DOHH2 (cell line): ENCODE results near the gene SMYD1.

Experiments used
- H3F3A ChIP-seq: fragments of 200-600 bp; sonication (generic), shearing (Covaris generic); 2 replicates; pipeline ENCODE4 v1.6.0; 2016; ENCODE audit warnings: antibody characterized with exemption, mild to moderate bottlenecking; ENCODE audit not compliant: control insufficient read depth, insufficient read depth
- H3K27ac ChIP-seq: fragments of 200-600 bp; sonication (generic); 2 replicates; pipeline ENCODE4 v1.5.1; 2014; ENCODE audit warnings: low read depth, mild to moderate bottlenecking, low read length, moderate library complexity
- H3K27me3 ChIP-seq: fragments of 200-600 bp; sonication (generic); 2 replicates; pipeline ENCODE4 v1.6.1; 2014; ENCODE audit warnings: mild to moderate bottlenecking, low read length, mixed read lengths; ENCODE audit not compliant: control insufficient read depth
- H3K36me3 ChIP-seq: fragments of 200-600 bp; sonication (generic); 2 replicates; pipeline ENCODE4 v1.6.1; 2014; ENCODE audit warnings: mild to moderate bottlenecking, low read length, moderate library complexity, mixed read lengths; ENCODE audit not compliant: control insufficient read depth
- H3K4me1 ChIP-seq: fragments of 200-600 bp; sonication (generic); 2 replicates; pipeline ENCODE4 v1.6.1; 2014; ENCODE audit warnings: mild to moderate bottlenecking, low read length, mixed read lengths; ENCODE audit not compliant: control insufficient read depth
- H3K4me2 ChIP-seq: fragments of 200-600 bp; sonication (generic); 2 replicates; pipeline ENCODE4 v1.6.0; 2014; ENCODE audit warnings: mild to moderate bottlenecking, low read length, moderate library complexity
- H3K4me3 ChIP-seq: fragments of 200-600 bp; sonication (generic); 2 replicates; pipeline ENCODE4 v1.5.1; 2014; ENCODE audit warnings: mild to moderate bottlenecking, low read length, mixed read lengths
- H3K79me2 ChIP-seq: fragments of 200-600 bp; sonication (generic); 2 replicates; pipeline ENCODE4 v1.6.1; 2014; ENCODE audit warnings: mild to moderate bottlenecking, low read length, mixed read lengths; ENCODE audit not compliant: control insufficient read depth
- H3K9me2 ChIP-seq: fragments of 200-600 bp; sonication (generic); replicated peaks from 2 replicates; pipeline ENCODE4 v1.6.1; 2014; ENCODE audit warnings: mild to moderate bottlenecking, low read length, mixed read lengths; ENCODE audit not compliant: control insufficient read depth
- H3K9me3 ChIP-seq: fragments of 200-600 bp; sonication (generic); 2 replicates; pipeline ENCODE4 v1.6.1; 2014; ENCODE audit warnings: antibody characterized with exemption, low read length, mixed read lengths; ENCODE audit not compliant: control insufficient read depth, insufficient read depth
- H4K20me1 ChIP-seq: fragments of 200-600 bp; sonication (generic); 2 replicates; pipeline ENCODE4 v1.6.0; 2014; ENCODE audit warnings: low read depth, mild to moderate bottlenecking, antibody characterized with exemption, low read length, moderate library complexity; ENCODE audit not compliant: control insufficient read depth, insufficient read depth
- EZH2phosphoT487 ChIP-seq: fragments of 200-600 bp; sonication (generic); IDR thresholded peaks from 2 replicates; pipeline ENCODE4 v1.6.1; 2017; ENCODE audit warnings: borderline replicate concordance, mild to moderate bottlenecking, antibody characterized with exemption, low read length, moderate library complexity, mixed read lengths
- TF ChIP-seq, protein P1 (sequence below): fragments of 200-600 bp; sonication (generic); IDR thresholded peaks from one replicate; pipeline ENCODE4 v1.5.1; 2014; ENCODE audit warnings: antibody characterized with exemption, mild to moderate bottlenecking, low read depth, low read length; ENCODE audit not compliant: poor library complexity, severe bottlenecking

SMYD1 gene

DNA sequence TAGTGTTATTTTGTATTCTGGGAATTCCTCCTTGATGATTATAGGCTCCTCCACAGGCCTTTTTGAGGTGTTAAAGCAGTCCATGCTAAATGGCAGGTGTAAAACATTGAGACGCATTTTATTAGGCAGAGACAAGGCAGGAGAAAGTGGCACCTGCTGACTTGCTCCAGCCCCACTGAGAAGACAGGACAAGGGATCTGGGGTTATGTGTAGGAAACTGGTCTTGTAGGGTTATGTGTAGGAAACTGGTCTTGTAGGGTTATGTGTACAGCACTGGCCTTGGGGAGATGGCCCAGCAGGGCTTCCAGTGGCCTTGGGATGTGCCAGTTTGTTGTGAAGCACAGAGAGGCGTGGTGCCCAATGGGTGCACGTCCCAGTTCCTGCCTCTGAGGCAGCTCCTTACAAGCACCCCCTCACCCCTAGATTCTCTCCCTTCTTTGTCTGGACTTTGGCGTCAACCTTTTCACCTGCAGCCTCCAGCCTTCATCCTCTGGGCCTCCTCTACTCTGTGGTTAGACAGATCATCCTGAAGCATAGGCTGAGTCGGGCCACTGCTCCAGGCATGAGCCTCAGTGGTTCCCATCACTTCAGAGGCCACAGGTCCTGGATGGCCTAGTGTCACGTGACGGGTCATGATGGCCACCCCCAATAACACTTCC is 61.2 kb downstream of the SMYD1 start:
- Histone ChIP-seq H4K20me1 (no peaks in the 10 kb centered on the region), H3F3A (no peaks in the 10 kb centered on the region), H3K79me2 (no peaks in the 10 kb centered on the region), H3K4me2 (no peak overlapping the region), H3K4me3 (no peak overlapping the region), H3K4me1 (no peaks in the 10 kb centered on the region), H3K9me3 (no peaks in the 10 kb centered on the region), H3K9me2 (no peaks in the 10 kb centered on the region), H3K36me3 (no peaks in the 10 kb centered on the region), H3K27ac (no peak overlapping the region), H3K27me3 (peaks cover 5% of the 10 kb centered on the region)
- no peak for TF ChIP-seq EZH2phosphoT487
- TF ChIP-seq, protein P1, sequence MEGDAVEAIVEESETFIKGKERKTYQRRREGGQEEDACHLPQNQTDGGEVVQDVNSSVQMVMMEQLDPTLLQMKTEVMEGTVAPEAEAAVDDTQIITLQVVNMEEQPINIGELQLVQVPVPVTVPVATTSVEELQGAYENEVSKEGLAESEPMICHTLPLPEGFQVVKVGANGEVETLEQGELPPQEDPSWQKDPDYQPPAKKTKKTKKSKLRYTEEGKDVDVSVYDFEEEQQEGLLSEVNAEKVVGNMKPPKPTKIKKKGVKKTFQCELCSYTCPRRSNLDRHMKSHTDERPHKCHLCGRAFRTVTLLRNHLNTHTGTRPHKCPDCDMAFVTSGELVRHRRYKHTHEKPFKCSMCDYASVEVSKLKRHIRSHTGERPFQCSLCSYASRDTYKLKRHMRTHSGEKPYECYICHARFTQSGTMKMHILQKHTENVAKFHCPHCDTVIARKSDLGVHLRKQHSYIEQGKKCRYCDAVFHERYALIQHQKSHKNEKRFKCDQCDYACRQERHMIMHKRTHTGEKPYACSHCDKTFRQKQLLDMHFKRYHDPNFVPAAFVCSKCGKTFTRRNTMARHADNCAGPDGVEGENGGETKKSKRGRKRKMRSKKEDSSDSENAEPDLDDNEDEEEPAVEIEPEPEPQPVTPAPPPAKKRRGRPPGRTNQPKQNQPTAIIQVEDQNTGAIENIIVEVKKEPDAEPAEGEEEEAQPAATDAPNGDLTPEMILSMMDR = no peak

GRCh38 chr2:88129313-88129959 is 61.8 kb downstream of the SMYD1 start:
- H3K36me3 ChIP-seq = no peaks in the 10 kb centered on the region
- no peak overlapping the region for H3K4me3 ChIP-seq
- peaks cover 5% of the 10 kb centered on the region; the same call in 1 of the 2 replicates for H3K27me3 ChIP-seq
- H3K9me2 ChIP-seq = no peaks in the 10 kb centered on the region
- no peaks in the 10 kb centered on the region for H3F3A ChIP-seq
- no peaks in the 10 kb centered on the region for H3K79me2 ChIP-seq
- no peaks in the 10 kb centered on the region for H4K20me1 ChIP-seq
- H3K9me3 ChIP-seq = no peaks in the 10 kb centered on the region
- no peaks in the 10 kb centered on the region for H3K4me1 ChIP-seq
- no peak overlapping the region for H3K27ac ChIP-seq
- TF ChIP-seq, protein P1 = no peak
- no peak for TF ChIP-seq EZH2phosphoT487
- no peak overlapping the region for H3K4me2 ChIP-seq

GRCh38 chr2:88131201-88131998 is 63.8 kb downstream of the SMYD1 start:
- Histone ChIP-seq H3K4me3 (no peak overlapping the region), H3K27me3 (no peaks in the 10 kb centered on the region; the same call in 1 of the 2 replicates), H3K4me2 (no peak overlapping the region)

More at GRCh38 chr2:88131201-88131998, 63.8 kb downstream of the SMYD1 start:
- H3K9me3 ChIP-seq = no peaks in the 10 kb centered on the region
- H4K20me1 ChIP-seq = no peaks in the 10 kb centered on the region
- no peaks in the 10 kb centered on the region for H3K36me3 ChIP-seq
- no peaks in the 10 kb centered on the region for H3K4me1 ChIP-seq
- no peak for TF ChIP-seq EZH2phosphoT487
- TF ChIP-seq, protein P1 = no peak
- no peaks in the 10 kb centered on the region for H3K79me2 ChIP-seq
- H3K27ac ChIP-seq = no peak overlapping the region
- no peaks in the 10 kb centered on the region for H3F3A ChIP-seq
- no peaks in the 10 kb centered on the region for H3K9me2 ChIP-seq
